GM19397 (cell line): Measurements from ENCODE around the gene MYCL.

Experiments
- ATAC-seq: cut with Tn5 transposase; IDR thresholded peaks from one replicate; pipeline ENCODE4 v1.9.1; 2021; ENCODE audit warnings: mild to moderate bottlenecking, moderate library complexity; ENCODE audit not compliant: unreplicated experiment

The MYCL gene, protein sequence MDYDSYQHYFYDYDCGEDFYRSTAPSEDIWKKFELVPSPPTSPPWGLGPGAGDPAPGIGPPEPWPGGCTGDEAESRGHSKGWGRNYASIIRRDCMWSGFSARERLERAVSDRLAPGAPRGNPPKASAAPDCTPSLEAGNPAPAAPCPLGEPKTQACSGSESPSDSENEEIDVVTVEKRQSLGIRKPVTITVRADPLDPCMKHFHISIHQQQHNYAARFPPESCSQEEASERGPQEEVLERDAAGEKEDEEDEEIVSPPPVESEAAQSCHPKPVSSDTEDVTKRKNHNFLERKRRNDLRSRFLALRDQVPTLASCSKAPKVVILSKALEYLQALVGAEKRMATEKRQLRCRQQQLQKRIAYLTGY

DNA sequence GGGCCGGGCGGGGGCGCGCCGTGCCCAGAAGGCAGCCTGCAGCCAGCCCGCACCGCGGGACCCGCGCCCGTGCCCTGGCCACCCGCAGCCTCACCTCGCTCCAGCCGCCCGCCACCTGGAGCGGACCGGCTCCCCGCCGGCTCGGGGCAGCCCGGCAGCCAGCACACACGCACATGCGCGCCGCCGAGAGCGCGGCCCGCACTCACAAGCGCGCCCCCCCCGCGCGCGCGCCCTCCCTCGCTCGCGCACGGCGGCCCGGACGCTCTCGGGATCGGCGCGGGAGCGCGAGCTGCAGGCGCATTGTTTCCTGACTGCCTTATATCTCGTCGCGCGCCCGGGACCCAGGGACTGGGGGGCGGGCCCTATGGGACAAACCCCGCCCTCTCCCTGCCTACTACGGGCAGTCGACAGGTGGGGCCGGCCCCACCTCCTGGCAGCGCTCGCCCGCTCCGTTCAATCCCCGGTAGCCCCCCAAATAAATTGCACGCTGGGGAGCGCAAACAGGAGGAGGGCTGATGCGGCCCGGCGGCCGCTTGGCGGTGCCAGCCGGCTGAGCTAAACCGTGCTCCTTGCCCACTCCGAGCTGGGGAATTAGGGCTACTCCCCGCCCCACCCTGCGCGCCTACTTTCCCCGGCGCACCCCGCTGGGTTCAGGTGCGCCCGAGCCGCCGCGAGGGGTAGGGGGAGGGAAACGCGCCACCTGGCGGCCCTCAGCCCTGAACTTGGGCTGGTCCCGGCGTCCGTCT lies at the start of gene MYCL:
MYCL (minus strand) TSS at position 204 of the 746 bp plus-strand sequence. CDS start 483 bp downstream, outside the sequence.
- peak; percentile 66 for ATAC-seq

DNA sequence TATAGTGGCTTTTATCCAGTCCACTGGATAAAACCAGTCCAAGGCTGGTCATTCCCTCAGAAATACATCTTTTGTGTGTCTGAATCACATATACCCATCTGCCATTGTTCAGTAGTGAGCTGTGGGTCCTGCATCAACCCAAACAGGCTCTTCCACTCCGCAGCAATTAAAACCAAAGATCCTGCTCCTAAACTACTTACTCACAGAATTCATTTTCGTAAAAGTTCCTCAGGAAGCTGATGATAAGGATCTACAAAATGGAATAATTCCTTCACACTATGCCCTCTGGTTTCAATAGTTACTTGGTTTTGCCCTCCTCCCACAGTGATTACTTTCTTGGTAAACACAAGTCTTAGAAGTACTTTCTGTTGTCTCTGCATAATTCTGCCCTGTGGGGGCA lies 48.2 kb upstream of the MYCL start:
- ATAC-seq, result no peak

DNA sequence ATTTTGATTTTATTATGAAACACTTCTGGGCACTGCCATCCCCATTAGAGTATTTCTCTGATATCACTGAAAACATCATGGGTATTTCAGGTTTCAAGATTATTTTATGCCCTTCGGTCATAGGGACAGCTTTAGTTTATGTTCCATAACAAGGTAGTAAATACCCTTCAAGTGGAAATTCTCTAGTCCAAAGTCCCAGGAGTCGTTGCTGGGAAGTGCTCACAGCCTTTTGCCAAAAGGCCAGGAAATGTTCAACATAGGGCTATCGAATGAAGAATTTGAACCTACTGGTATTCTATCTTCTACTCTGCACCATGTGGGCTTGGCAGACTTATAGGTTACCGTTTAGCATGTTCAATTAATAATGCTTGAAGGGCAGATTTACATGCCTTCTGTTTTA lies 45.5 kb upstream of the MYCL start:
- no peak for ATAC-seq

DNA sequence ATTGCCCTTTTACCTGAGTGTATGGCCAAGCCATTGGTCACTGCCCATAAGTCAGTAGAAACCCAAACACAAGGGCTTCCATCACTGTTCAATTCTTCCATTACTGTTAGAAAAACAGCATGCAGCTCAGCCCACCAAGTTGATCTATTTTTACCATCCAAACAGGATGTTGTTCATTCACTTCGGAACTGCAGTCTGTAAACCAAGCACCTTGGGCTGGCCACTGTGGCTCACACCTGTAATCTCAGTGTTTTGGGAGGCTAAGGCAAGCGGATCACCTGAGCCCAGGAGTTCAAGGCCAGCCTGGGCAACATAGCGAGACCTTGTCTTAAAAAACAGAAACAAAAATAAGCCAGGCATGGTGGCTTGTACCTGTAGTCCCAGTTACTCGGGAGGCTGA lies 44.5 kb upstream of the MYCL start:
- no peak for ATAC-seq

DNA sequence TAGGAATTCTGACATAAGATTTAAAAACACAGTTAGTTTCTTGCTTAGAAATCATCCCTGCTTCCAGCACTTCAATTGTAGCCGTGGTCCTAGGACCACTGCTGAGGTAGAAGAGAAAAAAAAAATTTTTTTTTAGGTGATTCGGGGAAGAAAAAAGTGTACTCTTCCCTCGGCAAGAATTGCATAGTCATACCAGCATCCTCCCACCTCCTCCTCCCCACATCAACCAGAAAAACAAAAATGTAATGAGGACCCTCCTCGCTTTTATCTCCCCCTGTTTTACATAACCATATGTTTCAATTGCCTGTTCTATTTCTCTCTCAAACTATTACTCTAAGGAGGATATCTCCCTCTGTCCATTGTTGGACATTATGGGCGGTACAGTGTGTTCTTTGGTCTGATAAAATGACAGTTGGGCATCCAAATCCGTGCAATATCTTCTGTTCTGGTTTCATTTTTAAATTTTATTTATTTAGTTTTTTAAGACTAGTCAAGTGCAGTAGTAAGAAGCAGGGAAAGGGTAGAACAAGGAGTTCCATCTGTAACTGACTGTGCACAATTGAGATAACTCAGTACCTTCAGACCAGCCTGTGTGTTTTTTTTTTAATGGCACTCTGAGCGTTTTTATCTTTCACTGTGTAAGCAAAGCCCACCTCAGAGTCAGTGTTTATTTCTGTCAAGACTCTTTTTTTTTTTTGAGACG lies 42.8 kb upstream of the MYCL start:
- ATAC-seq, result no peak

DNA sequence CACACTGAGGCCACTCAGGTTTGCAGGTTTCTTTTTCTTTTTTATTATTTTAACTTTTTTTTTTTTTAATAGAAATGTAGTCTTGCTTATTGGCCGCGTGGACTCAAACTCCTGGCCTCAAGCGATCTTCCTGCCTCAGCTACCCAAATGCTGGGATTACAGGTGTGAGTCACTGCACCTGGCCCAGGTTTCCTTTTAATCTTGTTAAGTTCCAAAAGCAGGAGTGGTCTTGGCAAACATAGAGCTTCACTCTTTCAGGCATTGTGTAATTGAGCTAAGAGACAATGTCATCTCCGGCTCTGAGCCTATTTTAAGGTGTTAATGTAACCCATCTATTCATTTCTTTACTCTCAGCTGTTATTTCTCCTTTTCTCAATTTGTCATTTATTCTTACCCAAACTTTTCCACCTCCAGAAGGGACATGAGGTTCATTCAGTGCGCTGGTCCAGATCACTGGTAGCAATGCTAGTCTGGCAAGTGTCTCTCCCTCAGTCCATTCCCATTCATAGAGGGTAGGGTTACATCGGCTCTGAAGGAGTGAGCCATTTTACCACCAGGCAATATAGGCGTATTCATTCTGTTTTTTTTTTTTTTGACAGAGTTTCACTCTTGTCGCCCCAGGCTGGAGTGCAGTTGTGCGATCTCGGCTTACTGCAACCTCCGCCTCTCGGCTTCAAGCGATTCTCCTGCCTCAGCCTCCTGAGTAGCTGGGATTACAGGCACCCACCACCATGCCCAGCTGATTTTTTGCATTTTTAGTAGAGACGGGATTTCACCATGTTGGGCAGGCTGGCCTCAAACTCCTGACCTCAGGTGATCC lies 42.0 kb upstream of the MYCL start:
- no peak for ATAC-seq

DNA sequence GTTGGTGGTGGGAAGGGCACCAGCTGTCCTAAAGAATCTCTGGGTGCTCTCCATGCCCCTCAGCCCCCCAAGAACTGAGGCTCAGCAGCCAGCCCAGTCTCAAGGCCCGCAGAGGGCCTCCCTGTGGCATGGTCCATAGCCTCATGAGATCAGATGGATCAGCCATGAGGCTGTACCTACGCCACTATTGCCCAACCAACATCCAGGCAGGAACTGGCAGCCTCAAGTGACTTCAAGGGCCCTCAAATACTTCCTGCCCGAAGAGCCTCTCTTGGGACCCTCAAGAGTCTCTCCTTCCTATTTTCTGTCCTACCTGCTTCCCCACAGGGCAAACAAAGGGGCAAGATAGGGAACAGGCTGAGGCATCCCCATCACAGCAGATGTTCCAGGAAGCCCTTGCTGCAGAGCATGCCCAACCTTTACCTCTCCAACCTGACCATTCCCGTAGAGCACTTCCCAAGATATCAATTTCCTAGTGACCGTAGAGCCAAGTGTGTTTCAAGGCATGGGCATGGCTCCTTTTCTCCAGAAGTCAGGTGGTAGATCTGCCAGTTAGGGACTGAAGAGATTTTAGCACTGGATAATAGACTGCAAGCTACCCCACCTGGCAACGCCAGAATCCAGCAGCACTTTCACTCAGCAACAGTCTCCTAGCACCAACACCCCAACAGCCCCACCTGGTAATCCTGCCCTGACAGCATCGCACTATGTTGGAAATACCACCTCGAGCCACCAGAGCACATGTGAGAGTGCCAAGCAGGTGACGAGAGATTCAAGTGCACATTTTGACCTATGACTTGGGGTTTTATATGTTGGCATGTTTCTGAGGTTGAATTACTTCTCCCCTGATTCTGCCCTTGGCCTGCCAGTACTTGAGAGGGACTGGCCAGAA lies 39.5 kb upstream of the MYCL start:
- no peak for ATAC-seq

DNA sequence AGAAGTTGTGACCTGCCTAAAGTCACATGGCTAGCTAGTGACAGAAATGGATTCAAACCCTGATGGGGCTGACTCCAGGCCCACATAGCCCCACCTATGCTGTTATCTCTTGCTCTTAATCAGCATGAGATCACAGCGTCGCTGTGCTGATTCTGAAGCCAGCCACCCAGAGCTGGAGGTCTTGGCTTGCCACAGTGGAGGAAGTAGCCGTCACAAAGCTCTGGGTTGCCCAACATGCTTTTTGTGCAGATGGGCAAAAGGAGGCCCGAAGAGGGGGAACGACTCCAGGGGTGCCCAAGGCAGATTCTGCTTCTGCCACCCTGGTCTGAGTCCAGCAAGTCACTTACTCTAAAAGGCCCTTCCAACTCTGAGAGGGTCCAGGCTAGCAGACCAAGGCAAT lies 38.5 kb upstream of the MYCL start:
- ATAC-seq, result no peak

DNA sequence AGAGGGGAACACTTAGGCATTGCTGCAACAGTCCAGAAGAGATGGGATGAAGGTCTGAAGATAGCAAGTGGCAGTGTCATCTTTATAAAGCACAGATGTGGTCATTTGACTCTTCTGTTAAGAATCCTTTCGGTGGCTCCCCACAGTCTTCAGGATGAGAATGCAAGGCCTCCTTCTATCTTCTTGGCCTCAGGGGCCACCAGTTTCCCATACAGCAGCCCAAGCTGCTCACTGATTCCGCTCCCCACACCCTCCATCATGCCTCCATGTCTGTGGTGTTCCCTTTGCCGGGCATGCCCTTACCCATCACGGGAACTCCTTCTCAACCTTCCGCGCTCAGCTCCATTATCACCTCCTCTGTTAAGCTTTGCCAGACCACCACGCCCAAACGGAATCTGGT lies 37.1 kb upstream of the MYCL start:
- ATAC-seq, result no peak

DNA sequence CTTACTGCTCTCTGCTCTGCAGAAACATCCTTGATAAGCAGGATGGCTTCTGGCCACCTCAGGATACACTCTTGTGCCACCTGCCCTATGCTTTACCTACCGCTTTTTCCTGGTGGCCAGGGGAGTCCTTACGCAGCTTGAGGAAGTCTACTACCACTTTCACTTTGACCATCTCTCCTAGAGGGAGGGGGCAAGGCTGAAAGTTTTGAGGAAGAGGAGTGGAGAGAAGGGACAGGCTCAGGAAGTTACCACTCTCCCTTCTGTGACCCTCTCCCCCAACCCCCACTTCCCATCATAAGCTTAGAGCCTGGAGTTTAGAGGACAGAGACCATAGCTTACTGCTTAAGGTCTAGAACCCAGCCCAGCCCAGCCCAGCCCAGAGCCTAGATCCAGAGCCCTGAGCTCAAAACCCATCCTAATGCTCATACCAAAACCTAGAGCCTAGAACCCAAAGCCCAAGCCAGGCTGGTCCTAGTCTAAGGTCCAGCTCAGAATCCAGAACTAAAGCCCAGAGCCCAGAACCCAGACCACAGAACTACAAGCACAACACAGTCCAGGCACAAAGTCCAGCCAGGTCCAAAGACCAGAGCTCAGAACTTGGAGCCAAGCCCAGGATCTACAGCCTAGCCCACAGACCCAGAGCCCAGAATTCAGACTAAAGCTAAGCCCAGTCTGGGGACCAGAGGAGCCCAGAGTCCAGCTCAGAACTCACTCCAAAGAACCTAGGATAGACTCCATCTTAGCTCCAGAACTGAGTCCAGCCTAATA lies 35.2 kb upstream of the MYCL start:
- ATAC-seq, result no peak

DNA sequence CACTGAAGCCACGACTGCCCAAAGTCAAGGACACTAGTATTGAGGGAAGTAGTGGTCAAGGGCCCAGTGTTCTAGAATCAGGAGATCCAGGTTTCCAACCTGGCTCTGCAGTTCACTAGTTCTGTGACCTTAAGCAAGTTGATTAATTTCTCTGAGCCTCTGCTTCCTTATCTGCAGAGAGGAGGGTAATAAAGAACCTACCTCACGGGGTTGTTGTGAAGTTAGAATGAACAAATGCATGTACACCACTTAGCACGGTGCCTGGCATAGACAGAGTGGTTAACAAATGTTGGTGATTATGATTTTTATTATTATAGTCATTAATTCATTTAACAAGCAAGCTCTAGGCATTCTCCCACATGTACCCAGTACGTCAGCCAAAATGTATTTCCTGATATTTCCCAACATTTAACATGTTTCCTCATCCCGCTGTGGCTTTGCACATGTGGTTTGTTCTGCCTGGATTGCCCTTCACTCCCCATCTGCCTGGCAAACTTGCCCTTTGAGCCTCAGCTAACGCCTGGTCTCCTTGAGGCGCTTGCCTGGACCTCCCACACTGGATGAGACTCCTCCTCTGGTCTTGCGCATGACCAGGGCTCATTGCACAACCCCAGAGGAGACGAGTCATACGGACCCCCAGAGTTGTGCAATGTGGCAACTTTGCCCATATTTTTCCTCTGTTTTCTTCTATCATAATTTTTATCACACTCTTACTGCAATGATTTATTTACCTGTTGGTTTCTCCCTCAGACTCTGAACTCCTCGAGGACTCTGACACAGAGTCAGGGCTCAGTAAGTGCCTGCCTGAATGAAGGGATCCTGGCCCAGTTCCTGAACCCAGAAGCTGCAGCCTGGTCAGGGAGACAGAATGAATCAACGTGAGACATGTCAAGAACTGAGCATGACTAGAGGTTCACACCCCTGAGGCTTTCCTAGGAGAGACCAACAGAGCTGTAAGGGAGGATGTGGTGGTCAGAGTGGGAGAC lies 32.5 kb upstream of the MYCL start:
- no peak for ATAC-seq

DNA sequence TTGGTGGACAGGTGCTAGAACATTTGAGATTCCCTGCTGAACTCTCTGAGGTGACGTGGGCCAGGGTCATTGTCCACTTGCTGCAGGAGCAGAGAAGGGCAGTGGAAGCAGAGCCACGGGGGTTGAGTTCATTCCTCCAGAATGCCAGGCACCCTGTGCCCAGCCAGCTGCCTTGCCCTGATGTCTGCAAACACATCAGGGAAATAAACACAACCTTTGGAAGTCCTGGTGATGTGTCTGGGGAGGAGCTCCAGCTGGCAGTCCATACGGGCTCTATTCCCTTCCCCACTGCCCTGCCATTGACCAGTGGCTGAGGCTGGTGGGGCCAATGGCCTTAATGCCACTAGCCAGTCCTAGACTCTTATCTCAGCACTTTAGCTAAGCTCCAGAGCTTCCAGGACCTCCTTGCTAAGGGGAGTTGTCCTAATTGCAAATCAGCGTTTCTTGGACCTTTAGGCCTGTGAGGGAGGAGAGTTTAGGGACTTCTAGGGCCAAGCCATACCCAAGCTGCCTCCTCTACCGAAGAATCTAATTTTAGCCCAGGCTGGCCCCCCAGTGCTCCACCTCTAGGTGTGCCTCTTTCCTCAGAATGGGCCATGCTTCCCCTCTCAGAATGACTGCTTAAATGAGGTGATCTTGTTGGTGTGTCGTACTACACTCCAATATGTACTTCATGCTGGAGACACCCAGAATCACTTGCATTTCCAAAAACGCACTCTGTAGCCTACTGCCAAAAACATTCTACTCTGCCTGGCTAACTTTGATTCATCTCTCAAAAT lies 27.3 kb upstream of the MYCL start:
- ATAC-seq, result no peak

DNA sequence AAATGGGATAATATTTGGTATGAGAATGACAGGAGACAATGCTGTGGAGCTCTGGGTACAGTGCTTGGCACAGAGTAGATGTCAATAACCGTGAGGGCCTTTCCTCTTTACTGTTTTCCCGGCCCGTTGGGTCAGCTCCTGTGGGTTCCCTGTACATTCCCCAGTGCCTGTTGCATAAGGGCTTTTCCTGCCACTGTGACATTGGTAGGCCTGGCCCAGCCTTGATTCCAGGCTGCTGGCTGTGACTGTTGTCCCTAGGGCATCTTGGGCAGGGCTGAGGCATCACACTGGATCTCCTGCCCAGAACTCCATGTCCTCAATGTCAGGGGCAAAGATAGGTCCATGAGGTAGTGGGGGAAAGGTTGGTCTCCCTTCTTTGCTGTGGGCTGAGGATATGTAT lies 25.8 kb upstream of the MYCL start:
- no peak for ATAC-seq

DNA sequence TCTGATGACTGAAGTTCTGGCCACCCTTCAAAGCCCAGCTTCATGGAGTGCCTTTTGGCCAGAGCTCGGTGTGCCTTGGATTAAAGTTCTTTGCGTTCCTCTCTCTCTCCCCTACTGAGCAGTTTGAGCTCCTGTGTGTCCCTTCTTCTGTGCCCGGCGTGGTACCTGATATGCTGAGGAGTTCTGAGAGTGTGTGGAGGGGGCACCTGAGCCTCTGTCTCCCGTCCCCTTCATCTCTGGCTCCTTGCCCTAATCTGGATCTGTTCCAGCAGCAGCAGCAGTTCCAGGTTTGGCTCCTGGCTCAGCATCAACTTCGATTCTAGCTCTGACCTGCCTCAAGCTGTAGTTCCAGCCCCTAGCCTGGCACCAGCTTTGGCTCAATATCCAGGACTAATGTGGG lies 25.1 kb upstream of the MYCL start:
- no peak for ATAC-seq

DNA sequence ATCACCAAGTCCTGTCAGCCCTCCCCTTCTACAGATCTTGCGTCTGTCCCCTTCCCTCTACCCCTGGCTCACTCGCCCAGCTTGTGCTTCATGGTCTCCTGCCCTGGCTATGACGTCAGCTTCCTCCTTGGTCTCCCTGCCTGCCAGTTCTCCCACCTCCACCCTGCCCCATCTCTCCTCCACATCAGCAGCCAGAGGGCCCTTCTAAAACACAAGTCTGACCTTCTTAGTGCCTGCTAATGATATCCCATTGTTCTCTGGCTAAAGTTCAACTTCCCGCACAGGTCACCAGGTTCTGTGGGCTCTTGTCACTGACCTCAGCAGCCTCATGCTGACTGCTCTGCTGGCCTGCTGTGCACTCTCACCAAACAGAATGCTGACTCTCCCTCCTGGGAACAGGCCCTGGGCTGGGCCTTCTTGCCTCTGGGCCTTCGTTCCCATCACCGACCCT lies 24.7 kb upstream of the MYCL start:
- ATAC-seq, result no peak

DNA sequence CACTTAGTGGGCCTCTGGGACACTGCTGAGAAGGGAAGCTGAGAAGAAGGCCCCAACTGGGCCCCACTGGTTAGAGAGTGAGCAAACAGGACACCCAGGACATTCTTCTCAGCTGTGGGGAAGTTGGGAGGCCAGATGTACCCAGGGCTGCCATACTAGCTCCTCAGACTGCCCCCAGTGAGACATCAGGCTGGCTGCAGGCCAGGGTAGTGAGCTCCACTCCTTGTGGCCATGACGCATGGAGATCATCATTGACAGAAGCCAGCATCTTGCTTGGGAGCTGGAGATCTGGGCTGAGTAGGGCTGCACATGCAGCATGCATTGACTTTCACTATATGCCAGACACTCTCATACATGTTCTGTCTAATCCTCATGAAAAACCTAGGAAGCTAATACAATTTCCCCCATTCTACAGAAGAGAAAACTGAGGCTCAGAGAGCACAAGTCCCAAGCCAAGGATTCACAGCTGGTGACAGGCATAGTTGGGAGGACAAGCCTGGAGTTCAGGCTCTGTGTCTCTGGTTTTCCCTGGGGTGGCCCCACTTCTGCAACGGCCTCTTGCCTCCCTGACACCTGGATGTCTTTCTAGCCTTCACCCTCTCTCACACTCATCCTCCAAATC lies 24.1 kb upstream of the MYCL start:
- ATAC-seq, result no peak

DNA sequence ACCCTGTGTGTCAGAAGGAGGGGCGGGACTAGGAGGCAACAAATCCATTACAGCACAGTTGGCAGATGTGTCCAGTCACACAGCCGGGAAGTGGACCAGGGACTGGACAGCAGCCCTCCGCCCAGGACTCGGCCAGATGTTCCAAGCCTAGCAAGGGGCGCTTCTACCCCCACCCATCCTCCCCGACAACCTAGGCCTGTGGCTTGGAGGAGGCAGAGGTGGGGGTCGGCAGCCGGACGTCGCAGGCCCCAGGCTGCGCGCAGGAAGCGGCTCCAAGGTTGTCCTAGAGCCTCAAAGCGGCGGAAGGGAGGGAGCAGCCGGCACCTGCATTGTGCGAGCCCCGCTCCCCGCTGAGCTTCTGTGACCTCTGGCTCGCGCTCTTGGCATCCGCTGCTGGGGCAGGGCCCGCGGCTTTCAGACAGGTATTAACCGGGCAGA lies 20.6 kb upstream of the MYCL start:
- ATAC-seq, result no peak
